Measurements from ENCODE around the gene RAX2. TPM values are rescaled to one million over a fixed set of nuclear protein-coding genes. Genes with fewer than 3 reads are reported as not detected.

Gene RAX2
- total RNA-seq, 6 experiments from 2014 or later: not detected

DNA sequence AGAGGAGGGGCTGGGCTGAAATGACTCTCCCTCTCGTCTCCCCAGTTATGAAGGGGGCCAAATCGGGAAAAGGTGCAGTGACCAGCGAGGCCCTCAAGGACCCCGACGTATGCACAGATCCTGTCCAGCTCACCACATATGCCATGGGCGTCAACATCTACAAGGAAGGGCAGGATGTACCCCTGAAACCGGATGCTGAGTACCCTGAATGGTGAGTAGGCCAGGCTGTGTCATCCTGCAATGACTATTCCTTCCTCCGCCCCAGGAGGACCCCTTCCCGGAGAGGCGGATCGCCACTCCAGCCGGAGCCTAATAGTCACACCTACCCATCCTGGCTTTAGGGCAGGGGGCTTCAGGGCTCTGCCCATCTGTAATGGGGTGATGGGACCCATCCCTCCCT is 6.9 kb downstream of the RAX2 start:
- no peak for ATAC-seq
- H3K27me3 ChIP-seq: no peaks in the 10 kb centered on the region
- no peak for TF ChIP-seq POLR2A (IDR thresholded peaks at IDR 0.05)
- TF ChIP-seq, protein P1, sequence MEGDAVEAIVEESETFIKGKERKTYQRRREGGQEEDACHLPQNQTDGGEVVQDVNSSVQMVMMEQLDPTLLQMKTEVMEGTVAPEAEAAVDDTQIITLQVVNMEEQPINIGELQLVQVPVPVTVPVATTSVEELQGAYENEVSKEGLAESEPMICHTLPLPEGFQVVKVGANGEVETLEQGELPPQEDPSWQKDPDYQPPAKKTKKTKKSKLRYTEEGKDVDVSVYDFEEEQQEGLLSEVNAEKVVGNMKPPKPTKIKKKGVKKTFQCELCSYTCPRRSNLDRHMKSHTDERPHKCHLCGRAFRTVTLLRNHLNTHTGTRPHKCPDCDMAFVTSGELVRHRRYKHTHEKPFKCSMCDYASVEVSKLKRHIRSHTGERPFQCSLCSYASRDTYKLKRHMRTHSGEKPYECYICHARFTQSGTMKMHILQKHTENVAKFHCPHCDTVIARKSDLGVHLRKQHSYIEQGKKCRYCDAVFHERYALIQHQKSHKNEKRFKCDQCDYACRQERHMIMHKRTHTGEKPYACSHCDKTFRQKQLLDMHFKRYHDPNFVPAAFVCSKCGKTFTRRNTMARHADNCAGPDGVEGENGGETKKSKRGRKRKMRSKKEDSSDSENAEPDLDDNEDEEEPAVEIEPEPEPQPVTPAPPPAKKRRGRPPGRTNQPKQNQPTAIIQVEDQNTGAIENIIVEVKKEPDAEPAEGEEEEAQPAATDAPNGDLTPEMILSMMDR (IDR thresholded peaks at IDR 0.05): no peak
- 78% methylated on average over 1 of the region's 12 CpGs for WGBS (ENCODE audit: insufficient coverage, low coverage, low lambda C conversion rate, missing lambda C conversion rate)
- H3K4me1 ChIP-seq: peaks cover 0 to 21% (median 6%) of the 10 kb centered on the region in 4 donors
- H3K9me3 ChIP-seq: no peaks in the 10 kb centered on the region
- intact Hi-C loops (cut with DNase I): no loop called here
- no peak overlapping the region for H3K27ac ChIP-seq
- H3K36me3 ChIP-seq: peaks cover 0 to 20% (median 0%) of the 10 kb centered on the region in 4 donors
- DNase-seq: no peak
- no peak overlapping the region for H3K4me3 ChIP-seq

DNA sequence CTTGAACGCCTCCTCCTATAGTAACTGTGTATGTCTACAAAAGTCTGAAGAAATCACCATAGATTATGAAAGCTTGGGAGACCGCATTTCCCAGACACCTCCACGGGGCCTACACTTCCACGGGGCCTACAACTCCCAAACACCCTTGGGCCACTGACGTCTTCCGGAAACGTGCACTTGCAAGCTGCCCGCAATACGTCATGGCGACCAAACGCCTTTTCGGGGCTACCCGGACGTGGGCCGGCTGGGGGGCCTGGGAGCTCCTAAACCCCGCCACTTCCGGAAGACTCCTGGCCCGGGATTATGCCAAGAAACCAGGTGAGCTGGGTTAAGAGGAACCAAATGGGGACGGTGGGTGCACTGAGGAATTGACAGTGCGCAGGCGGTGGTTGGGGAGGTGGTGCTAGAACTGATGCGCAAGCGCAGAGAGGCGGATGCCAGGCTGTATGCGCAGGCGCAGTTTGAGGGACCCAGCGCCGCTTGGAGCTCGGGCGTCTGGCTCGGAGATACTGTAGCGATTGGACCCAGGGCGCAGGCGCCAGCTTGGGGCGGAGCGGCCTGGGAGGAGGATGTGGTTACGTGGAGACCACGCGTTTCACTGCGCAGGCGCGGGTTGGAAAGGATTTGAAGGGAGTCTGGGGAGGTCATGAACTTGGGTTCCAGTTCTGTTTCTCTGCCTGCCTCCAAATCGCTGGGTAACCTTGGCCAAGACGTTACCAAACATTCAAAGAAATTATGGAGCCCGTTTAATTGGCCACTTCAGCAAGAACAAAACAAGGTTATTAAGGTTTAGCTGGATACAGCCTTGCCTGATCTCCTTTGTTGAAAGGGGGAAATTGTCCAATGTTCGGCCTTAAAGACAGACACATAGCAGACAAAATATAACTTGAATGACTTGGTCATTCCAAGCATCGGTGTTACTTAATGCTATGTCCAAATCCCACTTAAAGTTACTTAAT is 9.2 kb downstream of the RAX2 start, which contains the start of gene MRPL54:
TSS of gene MRPL54 (plus strand) at position 182 of the 959 bp plus-strand sequence. CDS start at position 201, 19 bp downstream.
- 1% methylated on average over 44 of the region's 47 CpGs for WGBS (ENCODE audit: insufficient coverage, low coverage, low lambda C conversion rate, missing lambda C conversion rate)
- intact Hi-C loops (cut with DNase I): no loop called here
- H3K27me3 ChIP-seq: no peaks in the 10 kb centered on the region
- H3K36me3 ChIP-seq: peaks cover 0 to 31% (median 0%) of the 10 kb centered on the region in 4 donors
- TF ChIP-seq POLR2A (IDR thresholded peaks at IDR 0.05): peak; percentile 87
- TF ChIP-seq, protein P1 (IDR thresholded peaks at IDR 0.05): no peak
- ATAC-seq: peak; percentile 90 to 93 (median 91)
- H3K9me3 ChIP-seq: no peaks in the 10 kb centered on the region
- DNase-seq: peak; percentile 99 to 100 (median 100)
- peak within 1 kb of the TSS; percentile 83 to 92 (median 88) for H3K4me3 ChIP-seq
- H3K27ac ChIP-seq: peak within 1 kb of the TSS; percentile 93 to 99 (median 97)
- peaks cover 0 to 23% (median 9%) of the 10 kb centered on the region in 4 donors for H3K4me1 ChIP-seq

DNA sequence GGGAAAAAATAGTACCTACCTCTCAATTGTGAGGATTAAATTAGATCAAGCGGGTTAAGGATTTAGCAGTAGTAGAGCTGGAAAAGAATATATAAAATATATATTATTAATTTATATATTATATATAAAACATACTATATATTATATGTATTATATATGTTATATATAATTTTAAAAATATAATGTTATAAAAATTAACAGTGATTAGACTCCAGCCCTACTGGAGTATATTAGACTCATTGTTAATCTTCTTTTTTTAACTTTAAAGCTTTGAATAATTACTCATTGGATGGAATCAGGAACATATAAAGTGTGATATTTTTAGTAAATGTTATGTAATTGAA is 9.9 kb downstream of the RAX2 start:
- no peak for TF ChIP-seq POLR2A (IDR thresholded peaks at IDR 0.05)
- TF ChIP-seq, protein P1 (IDR thresholded peaks at IDR 0.05): no peak
- DNase-seq (no peak), ATAC-seq (no peak)
- 78% methylated on average over 1 of the region's 1 CpG for WGBS (ENCODE audit: insufficient coverage, low coverage, low lambda C conversion rate, missing lambda C conversion rate)
- H3K4me3 ChIP-seq: no peak overlapping the region
- H3K9me3 ChIP-seq: no peaks in the 10 kb centered on the region
- peaks cover 0 to 23% (median 9%) of the 10 kb centered on the region in 4 donors for H3K4me1 ChIP-seq
- peak overlapping the region; percentile 93 to 99 (median 97) for H3K27ac ChIP-seq
- intact Hi-C loops (cut with DNase I): no loop called here
- H3K27me3 ChIP-seq: no peaks in the 10 kb centered on the region
- H3K36me3 ChIP-seq: peaks cover 0 to 24% (median 0%) of the 10 kb centered on the region in 4 donors

DNA sequence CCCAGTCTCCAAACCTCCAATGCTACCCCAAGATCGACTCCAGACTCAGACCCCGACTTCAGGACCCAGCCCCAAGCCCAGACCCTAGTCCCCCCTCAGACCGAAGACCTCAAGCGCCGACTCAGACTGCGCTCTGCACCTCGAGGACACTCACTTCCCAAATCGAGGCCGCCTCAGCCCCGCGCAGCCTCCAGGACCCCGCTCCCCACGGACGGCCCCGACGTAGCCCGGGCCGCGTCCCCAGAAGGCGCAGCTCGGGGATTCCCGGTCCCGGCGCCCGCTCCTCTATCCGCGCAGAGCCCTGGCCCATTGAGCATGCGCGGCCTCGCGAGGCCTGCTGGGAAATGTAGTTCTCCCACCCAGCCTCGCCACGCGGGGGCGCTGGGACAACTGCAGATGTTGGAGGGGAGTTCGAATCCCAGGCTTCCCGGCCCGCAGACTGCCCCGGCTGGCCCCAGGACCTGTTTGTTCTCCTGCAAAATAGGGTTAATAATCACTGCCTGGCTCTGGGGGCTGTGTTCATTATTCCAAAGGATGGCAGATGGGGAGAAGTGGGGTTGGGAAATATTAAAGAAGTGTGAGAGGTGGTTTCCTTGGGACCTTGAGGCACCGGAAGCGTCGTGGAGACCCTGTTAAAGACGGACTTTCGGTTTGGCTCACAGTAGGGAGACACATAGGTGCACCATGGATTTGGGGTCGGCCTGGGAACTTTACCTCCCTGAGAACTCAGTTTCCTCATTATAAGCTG is 10.5 kb downstream of the RAX2 start, which contains the start of gene APBA3:
TSS of gene APBA3 (minus strand) at position 311 of the 748 bp plus-strand sequence. CDS start 1,428 bp downstream, outside the sequence.
- TF ChIP-seq, protein P1 (IDR thresholded peaks at IDR 0.05): peak; percentile 56 to 88 (median 72)
- TF ChIP-seq POLR2A (IDR thresholded peaks at IDR 0.05): peak; percentile 60
- intact Hi-C loops (cut with DNase I): no loop called here
- Histone ChIP-seq H3K36me3 (peaks cover 0 to 22% (median 0%) of the 10 kb centered on the region in 4 donors), H3K4me3 (peak within 1 kb of the TSS; percentile 83 to 92 (median 88)), H3K4me1 (peaks cover 0 to 23% (median 9%) of the 10 kb centered on the region in 4 donors), H3K27me3 (no peaks in the 10 kb centered on the region), H3K27ac (peak within 1 kb of the TSS; percentile 93 to 99 (median 97)), H3K9me3 (no peaks in the 10 kb centered on the region)
- peak; percentile 65 to 71 (median 66) for ATAC-seq
- WGBS (ENCODE audit: insufficient coverage, low coverage, low lambda C conversion rate, missing lambda C conversion rate): 15% methylated on average over 11 of the region's 45 CpGs
- DNase-seq: peak; percentile 93 to 95 (median 94)
